Activated CD8-positive, alpha-beta T cell treated with anti-CD3 and anti-CD28 coated beads for 36 hours (primary cell): ENCODE measurements around the gene SLC30A10. TPM values are rescaled to one million over a fixed set of nuclear protein-coding genes. Genes with fewer than 3 reads are reported as not detected.
"Not testable (repeated sequence)": the region's sequence is repeated elsewhere in the genome, so short reads cannot be mapped to it uniquely, and the experiment has no call there.

Experiments
- ATAC-seq: fragments of 200-7000 bp; cut with Tn5 transposase; one replicate; pipeline ENCODE4 v1.10.0; 2021; ENCODE audit warnings: mild to moderate bottlenecking, moderate library complexity
- CTCF ChIA-PET: fragments of 350-600 bp; sonication (Branson Sonifier 250); formaldehyde crosslinking; loops from one replicate; lab custom pipeline; 2021; ENCODE audit warnings: antibody characterized with exemption; lab: Charles Lee
- POLR2A ChIA-PET: fragments of 350-600 bp; sonication (Branson Sonifier 250); formaldehyde crosslinking; loops from one replicate; lab custom pipeline; 2021; ENCODE audit warnings: antibody characterized with exemption; lab: Charles Lee
- DNase-seq: peaks from one replicate; pipeline ENCODE4 v3.0.0-alpha.2; 2020
- H3K27ac Mint-ChIP-seq: one replicate; pipeline ENCODE4 v1.8.0; 2021; ENCODE audit warnings: mild to moderate bottlenecking, mixed read lengths
- H3K27me3 Mint-ChIP-seq: one replicate; pipeline ENCODE4 v1.8.0; 2021; ENCODE audit warnings: mixed read lengths
- H3K36me3 Mint-ChIP-seq: one replicate; pipeline ENCODE4 v1.8.0; 2021; ENCODE audit warnings: low read depth, mixed read lengths
- H3K4me1 Mint-ChIP-seq: one replicate; pipeline ENCODE4 v1.8.0; 2021; ENCODE audit warnings: low read depth, mixed read lengths
- H3K4me3 Mint-ChIP-seq: one replicate; pipeline ENCODE4 v1.8.0; 2021; ENCODE audit warnings: mild to moderate bottlenecking, moderate library complexity, mixed read lengths
- H3K9me3 Mint-ChIP-seq: one replicate; pipeline ENCODE4 v1.8.0; 2021; ENCODE audit warnings: mixed read lengths
- CTCF ChIP-seq: fragments of 200-600 bp; IDR thresholded peaks from one replicate; pipeline ENCODE4 v1.8.0; 2022; ENCODE audit warnings: antibody characterized with exemption, mild to moderate bottlenecking
- intact Hi-C: fragments of 100-400 bp; cut with micrococcal nuclease; formaldehyde crosslinking; loops from one replicate; pipeline ENCODE4 v1.10.0; 2022
- total RNA-seq, 2 experiments: library from RNA; stranded (reverse); gene quantifications; one replicate each; pipeline ENCODE4 v1.2.3, GENCODE V29; 2021

SLC30A10 gene
- total RNA-seq, 2 experiments from 2014 or later: not detected

- no peaks in the 10 kb centered on the region for H3K9me3 Mint-ChIP-seq
- POLR2A ChIA-PET: no interaction called here
- no peak for TF ChIP-seq CTCF
Measured at GRCh38 chr1:219875860-219876259, 52.5 kb downstream of the SLC30A10 start.

GRCh38 chr1:219872538-219872937 is 55.8 kb downstream of the SLC30A10 start:
- ATAC-seq, DNase-seq, POLR2A ChIA-PET, CTCF ChIA-PET, H3K4me1 Mint-ChIP-seq, H3K9me3 Mint-ChIP-seq, H3K27me3 Mint-ChIP-seq, H3K4me3 Mint-ChIP-seq, intact Hi-C loops, H3K36me3 Mint-ChIP-seq, H3K27ac Mint-ChIP-seq: not testable (repeated sequence)

More at GRCh38 chr1:219875860-219876259, 52.5 kb downstream of the SLC30A10 start:
- CTCF ChIA-PET: no interaction called here
- Mint-ChIP-seq H3K36me3 (no peaks in the 10 kb centered on the region), H3K27me3 (peaks cover 4% of the 10 kb centered on the region), H3K27ac (no peak overlapping the region), H3K4me3 (no peak overlapping the region), H3K4me1 (no peaks in the 10 kb centered on the region)
- ATAC-seq: no peak
- intact Hi-C loops: no loop called here
- DNase-seq: no peak

GRCh38 chr1:219871427-219872057 is 56.8 kb downstream of the SLC30A10 start:
- H3K36me3 Mint-ChIP-seq: no peaks in the 10 kb centered on the region
- H3K9me3 Mint-ChIP-seq: peaks cover 1% of the 10 kb centered on the region
- no peak for ATAC-seq
- no peaks in the 10 kb centered on the region for H3K4me1 Mint-ChIP-seq
- ChIA-PET CTCF (no interaction called here), POLR2A (no interaction called here)
- no peak for TF ChIP-seq CTCF
- intact Hi-C loops: no loop called here
- no peak overlapping the region for H3K4me3 Mint-ChIP-seq
- peaks cover 4% of the 10 kb centered on the region for H3K27me3 Mint-ChIP-seq
- no peak for DNase-seq
- no peak overlapping the region for H3K27ac Mint-ChIP-seq

GRCh38 chr1:219868615-219869014 is 59.7 kb downstream of the SLC30A10 start:
- H3K36me3 Mint-ChIP-seq, intact Hi-C loops, ATAC-seq, H3K9me3 Mint-ChIP-seq, H3K27ac Mint-ChIP-seq, POLR2A ChIA-PET, H3K4me3 Mint-ChIP-seq, H3K4me1 Mint-ChIP-seq, DNase-seq, H3K27me3 Mint-ChIP-seq, CTCF ChIA-PET: not testable (repeated sequence)

Other genes starting within 250 kb of the SLC30A10 start
- gene EPRS1, start 117.9 kb upstream of the SLC30A10 start, total RNA-seq: 100 to 1,000 TPM; 200 to 210 TPM
- gene BPNT1, start 161.2 kb upstream of the SLC30A10 start, total RNA-seq: 10 to 100 TPM; 19.6 to 25.3 TPM
- 10 to 100 TPM; 75.0 to 75.2 TPM for gene IARS2, start 165.6 kb upstream of the SLC30A10 start, total RNA-seq